ENCODE data around the gene PKDREJ.
"Not testable (repeated sequence)": the region's sequence is repeated elsewhere in the genome, so short reads cannot be mapped to it uniquely, and the experiment has no call there.

Gene PKDREJ

GRCh38 chr22:46265627-46266026, 2.5 kb upstream of the PKDREJ start:
- not testable (repeated sequence) for DNase-seq

GRCh38 chr22:46264520-46264919, 1.4 kb upstream of the PKDREJ start:
- DNase-seq = not testable (repeated sequence)

- DNase-seq = peak; percentile 48
These were observed 511 bp downstream of the PKDREJ start for GRCh38 chr22:46262449-46263215.

- no peak for DNase-seq
These were observed 3.1 kb downstream of the PKDREJ start for GRCh38 chr22:46260038-46260437.

GRCh38 chr22:46259374-46259773, 3.8 kb downstream of the PKDREJ start:
- no peak for DNase-seq

GRCh38 chr22:46256358-46256958, 6.7 kb downstream of the PKDREJ start:
- DNase-seq = no peak

GRCh38 chr22:46251816-46252380, 11.2 kb downstream of the PKDREJ start:
- DNase-seq = no peak

GRCh38 chr22:46251266-46251665, 11.9 kb downstream of the PKDREJ start:
- no peak for DNase-seq

GRCh38 chr22:46250783-46251125, 12.4 kb downstream of the PKDREJ start:
- DNase-seq = no peak

- DNase-seq = peak; percentile 83
These were observed 12.9 kb downstream of the PKDREJ start, which contains the start of gene CDPF1 for GRCh38 chr22:46250035-46250782. Gene CDPF1, minus strand, starts transcription at chr22:46250293. Its CDS starts 2,009 bp downstream, at chr22:46248284.

- DNase-seq = no peak
These were observed 15.6 kb downstream of the PKDREJ start for GRCh38 chr22:46247443-46247975.

GRCh38 chr22:46246178-46246577, 17.0 kb downstream of the PKDREJ start:
- no peak for DNase-seq

- peak; percentile 88 for DNase-seq
These were observed 17.6 kb downstream of the PKDREJ start for GRCh38 chr22:46245511-46245910.

- no peak for DNase-seq
These were observed 18.4 kb downstream of the PKDREJ start for GRCh38 chr22:46244771-46245170.

- no peak for DNase-seq
These were observed 21.1 kb downstream of the PKDREJ start for GRCh38 chr22:46242076-46242475.

- DNase-seq = no peak
These were observed 21.6 kb downstream of the PKDREJ start for GRCh38 chr22:46241396-46242007.

- DNase-seq = no peak
These were observed 22.2 kb downstream of the PKDREJ start for GRCh38 chr22:46240907-46241306.

GRCh38 chr22:46240506-46240905, 22.6 kb downstream of the PKDREJ start:
- no peak for DNase-seq

- DNase-seq = no peak
These were observed 23.1 kb downstream of the PKDREJ start for GRCh38 chr22:46240073-46240472.

- no peak for DNase-seq
These were observed 23.7 kb downstream of the PKDREJ start for GRCh38 chr22:46239261-46240048.

GRCh38 chr22:46238541-46238940, 24.6 kb downstream of the PKDREJ start:
- DNase-seq = no peak

Data from NCI-H2029 (cell line).